Neuronal stem cell (in vitro differentiated cells): ENCODE measurements around the gene SCNN1B.

Experiments used
- DNase-seq: peaks from one replicate; pipeline ENCODE4 v3.0.0-alpha.2; 2013; ENCODE audit warnings: low spot score
- H2AFZ ChIP-seq: one replicate; pipeline ENCODE4 v1.6.1; 2013; ENCODE audit warnings: mild to moderate bottlenecking, low read length, inconsistent platforms
- H2AK5ac ChIP-seq: 2 replicates; pipeline ENCODE4 v1.6.1; 2013; ENCODE audit warnings: low read depth, mild to moderate bottlenecking, inconsistent platforms, low read length, moderate library complexity, mixed read lengths
- H2BK120ac ChIP-seq: 2 replicates; pipeline ENCODE4 v1.6.1; 2013; ENCODE audit warnings: low read depth, mild to moderate bottlenecking, inconsistent platforms, low read length, moderate library complexity, mixed read lengths
- H2BK12ac ChIP-seq: one replicate; pipeline ENCODE4 v1.6.1; 2013; ENCODE audit warnings: low read length, inconsistent platforms
- H2BK15ac ChIP-seq: 2 replicates; pipeline ENCODE4 v1.6.1; 2013; ENCODE audit warnings: mild to moderate bottlenecking, low read length, inconsistent platforms, mixed read lengths
- H2BK5ac ChIP-seq: one replicate; pipeline ENCODE4 v1.6.1; 2013; ENCODE audit warnings: inconsistent platforms, mild to moderate bottlenecking, low read length, moderate library complexity
- H3K14ac ChIP-seq: one replicate; pipeline ENCODE4 v1.6.1; 2013; ENCODE audit warnings: low read length, inconsistent platforms
- H3K18ac ChIP-seq: 2 replicates; pipeline ENCODE4 v1.6.1; 2013; ENCODE audit warnings: low read length, inconsistent platforms
- H3K23ac ChIP-seq: 2 replicates; pipeline ENCODE4 v1.6.1; 2013; ENCODE audit warnings: low read depth, mild to moderate bottlenecking, mixed read lengths, low read length, inconsistent platforms; ENCODE audit not compliant: poor library complexity
- H3K27ac ChIP-seq: replicated peaks from 3 replicates; pipeline ENCODE4 v1.5.1; 2013; ENCODE audit warnings: low read length, inconsistent platforms
- H3K27me3 ChIP-seq, 3 experiments: 2 replicates each; pipeline ENCODE4 v1.6.1; 2013; ENCODE audit warnings: low read length in 3 of 3, mild to moderate bottlenecking in 2 of 3, inconsistent platforms in 1 of 3, low read depth in 1 of 3, mixed read lengths in 1 of 3, moderate library complexity in 1 of 3; ENCODE audit not compliant: control insufficient read depth in 3 of 3, insufficient read depth in 3 of 3
- H3K36me3 ChIP-seq, 2 donors: replicated peaks in 1 of 2; 2 replicates each; pipeline ENCODE4 v1.6.1; 2013; ENCODE audit warnings: low read length in 2 of 2; ENCODE audit not compliant: control insufficient read depth in 2 of 2, insufficient read depth in 2 of 2
- H3K4ac ChIP-seq: 2 replicates; pipeline ENCODE4 v1.6.1; 2013; ENCODE audit warnings: inconsistent platforms, mild to moderate bottlenecking, low read length, moderate library complexity
- H3K4me1 ChIP-seq, 2 donors: 1 replicate in 1 of 2; 2 replicates in 1 of 2; pipeline ENCODE4 v1.6.1; 2013; ENCODE audit warnings: low read length in 2 of 2, low read depth in 1 of 2; ENCODE audit not compliant: control insufficient read depth in 2 of 2, insufficient read depth in 1 of 2
- H3K4me2 ChIP-seq: one replicate; pipeline ENCODE4 v1.6.1; 2013; ENCODE audit warnings: mild to moderate bottlenecking, low read length, inconsistent platforms; ENCODE audit not compliant: insufficient read depth, poor library complexity, severe bottlenecking
- H3K4me3 ChIP-seq, 2 donors: 2 replicates each; pipeline ENCODE4 v1.5.1; 2013; ENCODE audit warnings: low read length in 2 of 2, mild to moderate bottlenecking in 2 of 2, inconsistent platforms in 1 of 2, moderate library complexity in 1 of 2
- H3K79me1 ChIP-seq: one replicate; pipeline ENCODE4 v1.6.1; 2013; ENCODE audit warnings: low read depth, mild to moderate bottlenecking, inconsistent platforms, low read length, moderate library complexity
- H3K9ac ChIP-seq: one replicate; pipeline ENCODE4 v1.6.1; 2013; ENCODE audit warnings: mild to moderate bottlenecking, low read depth, low read length, inconsistent platforms; ENCODE audit not compliant: poor library complexity
- H3K9me3 ChIP-seq, 2 donors: replicated peaks in 1 of 2; 2 replicates each; pipeline versions ENCODE3 to v1.6.1; 2013; ENCODE audit warnings: low read length in 2 of 2, mild to moderate bottlenecking in 2 of 2, inconsistent platforms in 1 of 2, low read depth in 1 of 2, mixed read lengths in 1 of 2, moderate library complexity in 1 of 2; ENCODE audit not compliant: control insufficient read depth in 2 of 2, insufficient read depth in 1 of 2
- H4K8ac ChIP-seq: one replicate; pipeline ENCODE4 v1.6.1; 2013; ENCODE audit warnings: low read depth, mild to moderate bottlenecking, inconsistent platforms, low read length, moderate library complexity
- H4K91ac ChIP-seq: one replicate; pipeline ENCODE4 v1.6.1; 2013; ENCODE audit warnings: low read length, low read depth, mild to moderate bottlenecking, inconsistent platforms; ENCODE audit not compliant: poor library complexity
- WGBS, 2 donors: extraction: QIAGEN DNeasy Blood & Tissue Kit; methylation state at CpG; one replicate each; pipeline ENCODE4 v1.1.7; 2013; ENCODE audit warnings: missing lambda C conversion rate in 2 of 2, mixed read lengths in 1 of 2; ENCODE audit not compliant: insufficient read length in 2 of 2, insufficient replicate concordance in 1 of 2; ENCODE audit errors: extremely low coverage in 2 of 2; 5-methylcytosine and 5-hydroxymethylcytosine counted together

SCNN1B gene

GRCh38 chr16:23408823-23409298 lies 106.8 kb downstream of the SCNN1B start:
- H3K4me3 ChIP-seq = no peak overlapping the region
- no peak overlapping the region for H2BK15ac ChIP-seq
- H2BK12ac ChIP-seq = peak overlapping the region; percentile 47
- peak overlapping the region; percentile 15 for H3K18ac ChIP-seq
- no peak overlapping the region for H2BK120ac ChIP-seq
- H3K4me1 ChIP-seq = peaks cover 7 to 9% of the 10 kb centered on the region in 2 donors
- no peak overlapping the region for H3K14ac ChIP-seq
- H3K4me2 ChIP-seq = no peak overlapping the region
- no peak overlapping the region for H2AFZ ChIP-seq
- peak overlapping the region; percentile 83 for H3K27ac ChIP-seq
- H2AK5ac ChIP-seq = no peak overlapping the region
- H3K9ac ChIP-seq = no peak overlapping the region
- no CpG with 5 or more reads among the region's 7 CpGs for WGBS, 2 donors
- H3K27me3 ChIP-seq = no peaks in the 10 kb centered on the region
- H3K9me3 ChIP-seq = no peaks in the 10 kb centered on the region
- peak; percentile 32 for DNase-seq
- no peaks in the 10 kb centered on the region for H3K79me1 ChIP-seq
- H4K91ac ChIP-seq = peak overlapping the region; percentile 5
- H2BK5ac ChIP-seq = no peak overlapping the region
- H3K4ac ChIP-seq = no peak overlapping the region
- no peak overlapping the region for H4K8ac ChIP-seq
- peaks cover 11 to 81% of the 10 kb centered on the region in 2 donors for H3K36me3 ChIP-seq
- H3K23ac ChIP-seq = no peak overlapping the region

- H2BK15ac ChIP-seq = no peak overlapping the region
- H3K4me2 ChIP-seq = no peak overlapping the region
- no peak overlapping the region for H3K18ac ChIP-seq
- H3K4ac ChIP-seq = no peak overlapping the region
- H3K9ac ChIP-seq = no peak overlapping the region
- no peak overlapping the region for H2BK12ac ChIP-seq
- no peak for DNase-seq
- no peak overlapping the region for H4K8ac ChIP-seq
- peaks cover 11 to 80% of the 10 kb centered on the region in 2 donors for H3K36me3 ChIP-seq
- H3K27ac ChIP-seq = no peak overlapping the region
- no peak overlapping the region for H3K4me3 ChIP-seq
- H4K91ac ChIP-seq = no peak overlapping the region
- H2BK120ac ChIP-seq = no peak overlapping the region
- no peak overlapping the region for H3K23ac ChIP-seq
- no peaks in the 10 kb centered on the region for H3K79me1 ChIP-seq
- no CpG with 5 or more reads among the region's 2 CpGs for WGBS, 2 donors
- H3K14ac ChIP-seq = no peak overlapping the region
- H2AFZ ChIP-seq = no peak overlapping the region
- no peaks in the 10 kb centered on the region for H3K9me3 ChIP-seq
- H3K27me3 ChIP-seq = no peaks in the 10 kb centered on the region
- no peak overlapping the region for H2BK5ac ChIP-seq
- peaks cover 7 to 9% of the 10 kb centered on the region in 2 donors for H3K4me1 ChIP-seq
- no peak overlapping the region for H2AK5ac ChIP-seq
Observed at GRCh38 chr16:23409522-23409921, 107.4 kb downstream of the SCNN1B start.

- Histone ChIP-seq H3K79me1 (no peaks in the 10 kb centered on the region), H3K18ac (no peak overlapping the region), H3K9me3 (no peaks in the 10 kb centered on the region), H2BK120ac (no peak overlapping the region), H3K23ac (no peak overlapping the region), H2AFZ (no peak overlapping the region), H3K4ac (no peak overlapping the region), H3K36me3 (peaks cover 10 to 80% of the 10 kb centered on the region in 2 donors), H3K4me1 (peaks cover 7 to 9% of the 10 kb centered on the region in 2 donors), H3K27ac (no peak overlapping the region), H4K91ac (no peak overlapping the region), H2AK5ac (no peak overlapping the region), H3K4me3 (no peak overlapping the region), H3K27me3 (no peaks in the 10 kb centered on the region), H2BK15ac (no peak overlapping the region), H4K8ac (no peak overlapping the region), H3K9ac (no peak overlapping the region), H2BK5ac (no peak overlapping the region), H3K14ac (no peak overlapping the region), H3K4me2 (no peak overlapping the region), H2BK12ac (no peak overlapping the region)
- no CpG with 5 or more reads among the region's 4 CpGs for WGBS, 2 donors
- DNase-seq = no peak
Observed at GRCh38 chr16:23410176-23410575, 108.1 kb downstream of the SCNN1B start.

- peaks cover 13 to 82% of the 10 kb centered on the region in 2 donors for H3K36me3 ChIP-seq
- no peak overlapping the region for H3K14ac ChIP-seq
- H3K23ac ChIP-seq = no peak overlapping the region
- no peak overlapping the region for H2BK5ac ChIP-seq
- no peak for DNase-seq
- no peak overlapping the region for H2BK120ac ChIP-seq
- no peak overlapping the region for H2BK15ac ChIP-seq
- no CpG with 5 or more reads among the region's 6 CpGs for WGBS, 2 donors
- H3K27ac ChIP-seq = no peak overlapping the region
- H3K9me3 ChIP-seq = no peaks in the 10 kb centered on the region
- H3K9ac ChIP-seq = no peak overlapping the region
- no peak overlapping the region for H2BK12ac ChIP-seq
- H3K4me2 ChIP-seq = no peak overlapping the region
- no peaks in the 10 kb centered on the region for H3K79me1 ChIP-seq
- H3K18ac ChIP-seq = no peak overlapping the region
- H3K4ac ChIP-seq = no peak overlapping the region
- peaks cover 0 to 2% of the 10 kb centered on the region in 2 donors for H3K4me1 ChIP-seq
- H2AFZ ChIP-seq = no peak overlapping the region
- H3K27me3 ChIP-seq = no peaks in the 10 kb centered on the region
- no peak overlapping the region for H2AK5ac ChIP-seq
- H3K4me3 ChIP-seq = no peak overlapping the region
- no peak overlapping the region for H4K8ac ChIP-seq
- H4K91ac ChIP-seq = no peak overlapping the region
Observed at GRCh38 chr16:23414731-23415130, 112.6 kb downstream of the SCNN1B start.
